Measurements from ENCODE around the gene CCDC15. TPM values are rescaled to one million over a fixed set of nuclear protein-coding genes. Genes with fewer than 3 reads are reported as not detected.
"Not testable (repeated sequence)": the region's sequence is repeated elsewhere in the genome, so short reads cannot be mapped to it uniquely, and the experiment has no call there.

CCDC15 gene
- total RNA-seq, 6 donors from 2014 or later: 0.89 to 3.1 (median 1.2) TPM

DNA sequence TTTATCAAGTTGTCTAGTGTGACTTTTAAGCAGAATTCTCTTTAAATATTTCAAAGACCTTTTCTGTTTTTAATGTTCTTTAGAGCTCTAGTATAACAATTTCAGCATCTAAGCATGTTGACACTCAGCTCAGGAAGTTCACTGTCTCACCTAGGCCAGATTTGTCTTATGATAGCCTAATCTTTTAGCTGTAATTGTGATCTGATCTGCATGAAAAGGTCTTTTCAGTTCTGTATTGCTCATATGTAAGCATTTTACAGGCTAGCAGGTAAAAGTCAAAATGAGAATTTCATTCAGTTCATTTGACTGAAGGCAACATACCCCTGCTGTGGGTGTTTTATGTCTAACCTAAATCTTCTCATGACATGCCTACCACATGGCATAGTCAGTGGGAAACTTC lies 62.4 kb downstream of the CCDC15 start:
- DNase-seq: no peak
- Histone ChIP-seq H3K4me3 (no peak overlapping the region), H3K27me3 (no peaks in the 10 kb centered on the region), H3K4me1 (no peaks in the 10 kb centered on the region), H3K36me3 (no peaks in the 10 kb centered on the region), H3K9me3 (no peaks in the 10 kb centered on the region), H3K27ac (no peak overlapping the region)
- ATAC-seq (ENCODE audit: low FRiP score in 2 of 2): no peak
- TF ChIP-seq POLR2AphosphoS5 (IDR thresholded peaks at IDR 0.05) (no peak), EP300 (IDR thresholded peaks at IDR 0.05) (no peak), POLR2A (IDR thresholded peaks at IDR 0.05) (no peak)
- TF ChIP-seq, protein P1, sequence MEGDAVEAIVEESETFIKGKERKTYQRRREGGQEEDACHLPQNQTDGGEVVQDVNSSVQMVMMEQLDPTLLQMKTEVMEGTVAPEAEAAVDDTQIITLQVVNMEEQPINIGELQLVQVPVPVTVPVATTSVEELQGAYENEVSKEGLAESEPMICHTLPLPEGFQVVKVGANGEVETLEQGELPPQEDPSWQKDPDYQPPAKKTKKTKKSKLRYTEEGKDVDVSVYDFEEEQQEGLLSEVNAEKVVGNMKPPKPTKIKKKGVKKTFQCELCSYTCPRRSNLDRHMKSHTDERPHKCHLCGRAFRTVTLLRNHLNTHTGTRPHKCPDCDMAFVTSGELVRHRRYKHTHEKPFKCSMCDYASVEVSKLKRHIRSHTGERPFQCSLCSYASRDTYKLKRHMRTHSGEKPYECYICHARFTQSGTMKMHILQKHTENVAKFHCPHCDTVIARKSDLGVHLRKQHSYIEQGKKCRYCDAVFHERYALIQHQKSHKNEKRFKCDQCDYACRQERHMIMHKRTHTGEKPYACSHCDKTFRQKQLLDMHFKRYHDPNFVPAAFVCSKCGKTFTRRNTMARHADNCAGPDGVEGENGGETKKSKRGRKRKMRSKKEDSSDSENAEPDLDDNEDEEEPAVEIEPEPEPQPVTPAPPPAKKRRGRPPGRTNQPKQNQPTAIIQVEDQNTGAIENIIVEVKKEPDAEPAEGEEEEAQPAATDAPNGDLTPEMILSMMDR (IDR thresholded peaks at IDR 0.05): no peak

GRCh38 chr11:125020342-125020741 lies 66.3 kb downstream of the CCDC15 start:
- no peaks in the 10 kb centered on the region for H3K4me1 ChIP-seq
- H3K4me3 ChIP-seq: no peak overlapping the region
- WGBS, 2 donors: 65 to 67% methylated on average over 2 of the region's 2 CpGs
- no peak for ATAC-seq (ENCODE audit: low FRiP score in 2 of 2)
- no peaks in the 10 kb centered on the region for H3K9me3 ChIP-seq
- H3K27me3 ChIP-seq: no peaks in the 10 kb centered on the region
- TF ChIP-seq EP300 (IDR thresholded peaks at IDR 0.05) (no peak), POLR2AphosphoS5 (IDR thresholded peaks at IDR 0.05) (no peak), POLR2A (IDR thresholded peaks at IDR 0.05) (no peak)
- TF ChIP-seq, protein P1 (IDR thresholded peaks at IDR 0.05): no peak
- H3K27ac ChIP-seq: no peak overlapping the region
- no peaks in the 10 kb centered on the region for H3K36me3 ChIP-seq
- no peak for DNase-seq

- DNase-seq: no peak
- no peak for TF ChIP-seq EP300 (IDR thresholded peaks at IDR 0.05)
- no peak for TF ChIP-seq POLR2A (IDR thresholded peaks at IDR 0.05)
- TF ChIP-seq, protein P1 (IDR thresholded peaks at IDR 0.05): no peak
- no peak for TF ChIP-seq POLR2AphosphoS5 (IDR thresholded peaks at IDR 0.05)
- H3K4me3 ChIP-seq: no peak overlapping the region
- no peaks in the 10 kb centered on the region for H3K4me1 ChIP-seq
- no peaks in the 10 kb centered on the region for H3K27me3 ChIP-seq
- no peak overlapping the region for H3K27ac ChIP-seq
- no peaks in the 10 kb centered on the region for H3K36me3 ChIP-seq
- ATAC-seq (ENCODE audit: low FRiP score in 2 of 2): no peak
- no peaks in the 10 kb centered on the region for H3K9me3 ChIP-seq
Measured at GRCh38 chr11:125022551-125022950, 68.5 kb downstream of the CCDC15 start.

- 94% methylated on average over 2 of the region's 2 CpGs; no CpG with 5 or more reads in 1 of the 2 donors for WGBS, 2 donors
- Histone ChIP-seq H3K27ac (no peak overlapping the region), H3K4me1 (no peaks in the 10 kb centered on the region), H3K27me3 (no peaks in the 10 kb centered on the region), H3K9me3 (no peaks in the 10 kb centered on the region), H3K36me3 (no peaks in the 10 kb centered on the region), H3K4me3 (no peak overlapping the region)
- DNase-seq: no peak
- no peak for ATAC-seq (ENCODE audit: low FRiP score in 2 of 2)
- TF ChIP-seq, protein P1 (IDR thresholded peaks at IDR 0.05): no peak
Measured at GRCh38 chr11:125025968-125026367, 72.0 kb downstream of the CCDC15 start.

GRCh38 chr11:125029431-125029830 lies 75.4 kb downstream of the CCDC15 start:
- H3K27ac ChIP-seq; H3K27me3 ChIP-seq; H3K36me3 ChIP-seq; H3K9me3 ChIP-seq; DNase-seq; H3K4me3 ChIP-seq; H3K4me1 ChIP-seq; ATAC-seq (ENCODE audit: low FRiP score in 2 of 2): not testable (repeated sequence)
- 52 to 71% methylated on average over 1 of the region's 1 CpG for WGBS, 2 donors
